Ishikawa (cell line): Measurements from ENCODE around the gene ACACB.

Experiments
- CEBPB ChIP-seq: IDR thresholded peaks from 2 replicates; pipeline ENCODE4 v1.6.1; 2012
- CREB1 ChIP-seq: IDR thresholded peaks from 2 replicates; pipeline ENCODE4 v1.6.1; 2012; ENCODE audit warnings: low read depth
- EGR1 ChIP-seq: IDR thresholded peaks from 2 replicates; pipeline ENCODE4 v1.6.1; 2012
- EP300 ChIP-seq: IDR thresholded peaks from 2 replicates; pipeline ENCODE4 v1.6.1; 2012; ENCODE audit warnings: borderline replicate concordance
- FOXM1 ChIP-seq: IDR thresholded peaks from 2 replicates; pipeline ENCODE4 v1.6.1; 2012; ENCODE audit warnings: low read depth, borderline replicate concordance
- NFIC ChIP-seq: IDR thresholded peaks from 2 replicates; pipeline ENCODE4 v1.6.1; 2012
- RAD21 ChIP-seq: IDR thresholded peaks from 2 replicates; pipeline ENCODE4 v1.6.1; 2012; ENCODE audit warnings: low read depth
- TAF1 ChIP-seq: IDR thresholded peaks from 2 replicates; pipeline ENCODE4 v1.6.1; 2012; ENCODE audit warnings: low read depth, mild to moderate bottlenecking
- TCF12 ChIP-seq: IDR thresholded peaks from 2 replicates; pipeline ENCODE4 v1.6.1; 2012; ENCODE audit warnings: low read depth
- TEAD4 ChIP-seq: IDR thresholded peaks from 2 replicates; pipeline ENCODE4 v1.6.1; 2012
- USF1 ChIP-seq: IDR thresholded peaks from 2 replicates; pipeline ENCODE4 v1.6.1; 2012
- YY1 ChIP-seq: IDR thresholded peaks from 2 replicates; pipeline ENCODE4 v1.6.1; 2012; ENCODE audit warnings: low read depth
- ZBTB7A ChIP-seq: IDR thresholded peaks from 2 replicates; pipeline ENCODE4 v1.6.1; 2012; ENCODE audit warnings: low read depth
- TF ChIP-seq, protein P1 (sequence below): IDR thresholded peaks from 2 replicates; pipeline ENCODE4 v1.6.1; 2012; ENCODE audit warnings: low read depth, mild to moderate bottlenecking
- TF ChIP-seq, protein P2 (sequence below): IDR thresholded peaks from 2 replicates; pipeline ENCODE4 v1.6.1; 2012

Gene ACACB

DNA sequence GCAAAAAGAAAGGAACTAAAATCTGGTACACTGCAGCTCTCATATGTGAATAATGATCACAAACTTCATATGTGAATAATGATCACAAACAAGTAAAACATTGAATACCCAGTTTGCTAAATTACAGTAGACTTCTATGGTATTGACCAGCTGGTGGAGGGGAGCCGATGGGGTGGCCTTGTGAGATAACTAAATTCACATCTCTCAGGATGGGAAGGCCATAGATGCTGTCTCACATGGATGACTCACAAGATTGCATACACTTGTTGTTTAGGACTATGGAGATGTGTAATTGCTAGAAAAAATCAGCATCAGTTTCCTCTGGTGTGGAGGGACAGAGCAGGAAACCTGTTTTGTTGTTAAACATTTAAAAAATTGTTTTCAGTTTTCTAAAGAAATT is 49.2 kb downstream of the ACACB start:
- no peak for TF ChIP-seq RAD21
- TF ChIP-seq TAF1: no peak
- no peak for TF ChIP-seq CEBPB
- TF ChIP-seq EP300: no peak
- no peak for TF ChIP-seq FOXM1
- no peak for TF ChIP-seq TCF12
- TF ChIP-seq, protein P1, sequence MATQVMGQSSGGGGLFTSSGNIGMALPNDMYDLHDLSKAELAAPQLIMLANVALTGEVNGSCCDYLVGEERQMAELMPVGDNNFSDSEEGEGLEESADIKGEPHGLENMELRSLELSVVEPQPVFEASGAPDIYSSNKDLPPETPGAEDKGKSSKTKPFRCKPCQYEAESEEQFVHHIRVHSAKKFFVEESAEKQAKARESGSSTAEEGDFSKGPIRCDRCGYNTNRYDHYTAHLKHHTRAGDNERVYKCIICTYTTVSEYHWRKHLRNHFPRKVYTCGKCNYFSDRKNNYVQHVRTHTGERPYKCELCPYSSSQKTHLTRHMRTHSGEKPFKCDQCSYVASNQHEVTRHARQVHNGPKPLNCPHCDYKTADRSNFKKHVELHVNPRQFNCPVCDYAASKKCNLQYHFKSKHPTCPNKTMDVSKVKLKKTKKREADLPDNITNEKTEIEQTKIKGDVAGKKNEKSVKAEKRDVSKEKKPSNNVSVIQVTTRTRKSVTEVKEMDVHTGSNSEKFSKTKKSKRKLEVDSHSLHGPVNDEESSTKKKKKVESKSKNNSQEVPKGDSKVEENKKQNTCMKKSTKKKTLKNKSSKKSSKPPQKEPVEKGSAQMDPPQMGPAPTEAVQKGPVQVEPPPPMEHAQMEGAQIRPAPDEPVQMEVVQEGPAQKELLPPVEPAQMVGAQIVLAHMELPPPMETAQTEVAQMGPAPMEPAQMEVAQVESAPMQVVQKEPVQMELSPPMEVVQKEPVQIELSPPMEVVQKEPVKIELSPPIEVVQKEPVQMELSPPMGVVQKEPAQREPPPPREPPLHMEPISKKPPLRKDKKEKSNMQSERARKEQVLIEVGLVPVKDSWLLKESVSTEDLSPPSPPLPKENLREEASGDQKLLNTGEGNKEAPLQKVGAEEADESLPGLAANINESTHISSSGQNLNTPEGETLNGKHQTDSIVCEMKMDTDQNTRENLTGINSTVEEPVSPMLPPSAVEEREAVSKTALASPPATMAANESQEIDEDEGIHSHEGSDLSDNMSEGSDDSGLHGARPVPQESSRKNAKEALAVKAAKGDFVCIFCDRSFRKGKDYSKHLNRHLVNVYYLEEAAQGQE: no peak
- TF ChIP-seq, protein P2, sequence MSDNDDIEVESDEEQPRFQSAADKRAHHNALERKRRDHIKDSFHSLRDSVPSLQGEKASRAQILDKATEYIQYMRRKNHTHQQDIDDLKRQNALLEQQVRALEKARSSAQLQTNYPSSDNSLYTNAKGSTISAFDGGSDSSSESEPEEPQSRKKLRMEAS: no peak
- no peak for TF ChIP-seq CREB1
- no peak for TF ChIP-seq NFIC
- TF ChIP-seq YY1: no peak
- TF ChIP-seq USF1: no peak
- no peak for TF ChIP-seq ZBTB7A
- TF ChIP-seq EGR1: no peak
- TF ChIP-seq TEAD4: no peak

DNA sequence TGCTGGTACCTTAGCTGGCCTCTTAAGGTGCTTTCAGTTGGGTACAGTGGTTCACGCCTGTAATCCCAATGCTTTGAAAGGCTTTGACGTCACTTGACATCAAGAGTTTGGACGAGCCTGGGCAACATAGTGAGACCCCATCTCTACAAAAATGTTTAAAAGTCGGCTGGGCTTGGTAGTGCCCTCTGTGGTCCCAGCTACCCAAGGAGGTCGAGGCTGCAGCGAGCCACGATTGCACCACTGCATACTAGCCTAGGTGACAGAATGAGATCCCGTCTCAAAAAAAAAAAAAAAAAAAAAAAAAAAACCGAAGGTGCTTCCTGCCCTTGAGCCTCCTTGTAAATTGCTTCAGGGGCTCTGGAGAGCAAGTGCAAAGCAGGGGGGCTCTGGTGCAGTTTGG is 50.0 kb downstream of the ACACB start:
- no peak for TF ChIP-seq TCF12
- TF ChIP-seq EGR1: no peak
- TF ChIP-seq, protein P1: no peak
- TF ChIP-seq FOXM1: no peak
- no peak for TF ChIP-seq EP300
- TF ChIP-seq USF1: no peak
- TF ChIP-seq TEAD4: no peak
- TF ChIP-seq, protein P2: no peak
- TF ChIP-seq RAD21: no peak
- no peak for TF ChIP-seq YY1

DNA sequence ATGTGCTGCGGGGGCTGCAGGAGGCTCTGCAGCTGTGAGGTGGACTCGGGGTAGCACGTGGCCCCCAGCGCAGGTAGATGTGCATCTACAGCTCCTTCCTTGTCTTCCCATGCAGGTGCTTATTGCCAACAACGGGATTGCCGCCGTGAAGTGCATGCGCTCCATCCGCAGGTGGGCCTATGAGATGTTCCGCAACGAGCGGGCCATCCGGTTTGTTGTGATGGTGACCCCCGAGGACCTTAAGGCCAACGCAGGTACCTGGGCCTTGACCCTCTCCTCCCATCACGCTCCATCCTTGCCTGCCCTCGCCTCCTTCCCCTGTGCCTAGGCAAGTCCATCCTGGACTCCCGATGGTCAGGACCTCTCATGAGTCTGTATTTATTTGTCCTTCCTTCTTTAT is 51.4 kb downstream of the ACACB start:
- TF ChIP-seq TAF1 (no peak), YY1 (no peak), EP300 (no peak), FOXM1 (no peak), CEBPB (no peak), CREB1 (no peak), RAD21 (no peak), TEAD4 (no peak), NFIC (no peak), TCF12 (no peak), USF1 (no peak), EGR1 (no peak), ZBTB7A (no peak)
- TF ChIP-seq, protein P1: no peak

DNA sequence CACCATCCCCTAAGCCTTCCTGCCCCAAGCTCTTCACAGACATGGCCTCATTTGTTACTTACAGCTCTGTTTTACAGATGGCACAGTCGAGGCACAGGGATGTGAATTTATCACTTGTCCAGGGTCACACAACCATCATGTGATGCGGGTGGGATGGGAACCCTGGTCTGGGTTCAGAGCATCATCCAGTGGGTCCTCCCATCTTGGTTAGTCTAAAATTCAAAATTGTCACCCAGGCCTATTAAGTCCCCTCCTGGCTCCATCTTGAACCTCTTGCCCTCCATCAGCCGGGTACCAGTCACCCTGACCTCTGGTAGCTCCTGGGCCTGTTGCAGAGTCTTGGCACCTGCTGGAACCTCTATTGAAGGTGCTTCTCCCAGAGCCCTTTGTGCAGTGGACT is 52.9 kb downstream of the ACACB start:
- TF ChIP-seq YY1 (no peak), TEAD4 (no peak), EP300 (no peak), FOXM1 (no peak), ZBTB7A (no peak), RAD21 (no peak), TCF12 (no peak), TAF1 (no peak)
- TF ChIP-seq, protein P1: no peak
